Cerebellar nuclear complex (tissue), 1 donor: ENCODE data around the gene TLCD4.
A peak's percentile ranks its signal among the peaks of the same experiment; 100 is the strongest.

Experiments used
- DNase-seq, 2 experiments: peaks; one replicate each; lab custom pipeline; 2025; lab: John Stamatoyannopoulos, UW

Gene TLCD4

DNA sequence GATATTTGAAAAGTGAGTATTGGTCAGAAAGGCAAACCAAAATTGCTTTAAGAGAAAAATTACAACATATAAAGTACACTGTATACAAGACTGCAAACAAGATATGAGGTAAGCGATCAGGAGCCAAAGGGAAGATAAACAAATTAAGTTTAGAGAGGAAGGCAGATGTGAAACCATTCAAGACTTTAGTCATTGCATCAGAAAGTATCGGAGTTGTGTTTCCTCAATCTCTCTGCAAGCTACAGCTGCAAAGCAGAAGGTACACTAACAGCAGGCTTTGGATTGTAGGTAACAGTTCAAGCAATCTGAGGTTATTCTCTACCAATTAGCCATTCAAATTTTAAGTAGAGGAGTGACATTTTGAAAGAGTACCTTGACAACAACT is 21.3 kb upstream of the TLCD4 start:
- no peak for DNase-seq

GRCh38 chr1:95096218-95096841 is 20.8 kb upstream of the TLCD4 start:
- no peak for DNase-seq

- no peak for DNase-seq
Observed at GRCh38 chr1:95097426-95097825, 19.7 kb upstream of the TLCD4 start.

DNA sequence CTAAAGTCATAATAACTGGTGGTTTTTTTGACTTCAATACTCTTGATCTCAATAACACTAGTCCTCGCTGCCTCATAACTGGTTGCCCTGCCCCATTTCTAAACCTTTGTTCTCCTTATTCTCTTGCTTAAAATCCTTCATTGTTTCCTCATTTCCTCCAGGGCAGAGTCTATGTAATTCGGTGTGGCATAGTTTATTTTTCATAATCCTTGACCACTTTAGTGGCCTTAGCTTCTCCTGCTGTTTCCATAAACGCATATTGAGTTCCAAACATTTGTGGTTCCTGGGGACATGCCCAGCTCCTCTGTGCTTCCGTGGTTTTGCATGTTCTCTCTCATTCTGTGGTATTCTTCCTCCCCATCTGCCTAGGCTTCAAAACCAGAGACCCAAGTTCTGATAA is 19.0 kb upstream of the TLCD4 start:
- no peak for DNase-seq

- DNase-seq: no peak
Observed at GRCh38 chr1:95108792-95109191, 8.4 kb upstream of the TLCD4 start.

GRCh38 chr1:95111014-95111413 is 6.1 kb upstream of the TLCD4 start:
- no peak for DNase-seq

GRCh38 chr1:95113684-95114083 is 3.5 kb upstream of the TLCD4 start:
- no peak for DNase-seq

GRCh38 chr1:95115708-95116137 is 1.4 kb upstream of the TLCD4 start:
- no peak for DNase-seq

DNA sequence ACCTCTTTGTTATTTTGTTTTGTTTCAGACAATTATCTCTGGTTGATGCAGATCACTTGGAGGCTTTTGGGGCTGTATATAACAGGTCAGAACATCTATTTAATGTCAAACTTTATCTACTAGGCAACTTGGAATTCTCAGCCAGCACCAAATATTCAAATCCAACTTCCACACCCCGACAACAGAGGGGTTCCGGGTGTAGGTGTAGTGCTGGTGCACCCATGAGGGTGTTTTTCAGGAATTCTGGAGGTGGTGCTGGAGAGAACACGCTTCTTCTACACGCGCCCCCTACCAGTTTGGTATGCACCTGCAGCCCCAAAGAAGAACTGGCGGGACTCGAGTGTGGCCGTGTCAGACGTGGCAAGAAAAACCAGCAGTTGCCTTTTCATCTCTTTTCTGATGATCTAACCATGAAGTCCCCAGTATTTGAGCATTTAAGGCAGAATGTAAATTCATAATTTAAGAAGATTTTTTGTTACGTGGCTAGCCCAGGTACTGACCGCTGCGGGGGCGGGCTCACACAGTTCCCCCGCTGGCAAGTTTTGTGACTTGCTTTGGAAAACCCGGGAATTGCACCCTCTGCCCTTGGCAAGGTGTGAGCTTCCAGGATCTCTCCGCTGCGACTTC is 462 bp upstream of the TLCD4 start:
- DNase-seq: peak in 1 of 2 experiments; percentile 70

GRCh38 chr1:95118067-95118499 is 928 bp downstream of the TLCD4 start:
- no peak for DNase-seq

DNA sequence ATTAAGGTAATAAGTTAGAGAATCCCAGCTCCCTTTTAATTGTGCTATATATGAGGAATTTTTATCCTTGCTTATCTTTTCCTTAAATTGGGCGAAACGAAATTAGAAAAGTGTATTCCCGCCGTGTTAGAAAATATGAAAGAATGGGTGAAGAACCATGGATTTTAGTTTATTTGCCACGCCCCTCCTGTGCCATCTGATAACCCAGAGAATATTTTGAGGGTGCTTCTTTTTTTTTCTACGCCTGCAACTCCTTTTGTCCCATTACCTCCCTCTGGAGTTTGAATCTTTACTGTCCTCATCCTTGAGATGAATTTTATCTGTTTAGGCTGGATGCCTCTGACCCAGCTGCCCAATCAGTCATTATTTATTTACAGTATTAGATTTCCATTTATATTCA is 1.6 kb downstream of the TLCD4 start:
- DNase-seq: no peak

DNA sequence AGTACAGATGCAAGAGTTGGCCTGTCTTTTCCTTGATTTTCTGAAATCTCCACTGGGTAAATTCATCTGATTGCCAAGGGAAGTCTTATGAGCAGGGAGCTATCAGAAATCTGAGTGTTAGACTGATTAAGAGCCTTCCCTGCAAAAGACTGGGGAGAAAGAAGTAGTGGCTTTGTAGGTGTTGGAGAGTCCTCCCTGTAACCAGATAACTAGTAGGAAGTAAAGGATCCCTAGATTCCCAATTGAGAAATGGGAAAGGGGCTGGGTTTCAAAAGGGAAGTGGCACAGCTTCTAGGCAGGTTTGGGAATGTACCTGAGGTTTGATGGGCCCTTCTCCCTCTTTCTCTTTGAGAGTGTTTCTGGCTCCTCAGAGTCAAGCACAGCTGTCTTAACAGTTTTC is 2.1 kb downstream of the TLCD4 start:
- no peak for DNase-seq

DNA sequence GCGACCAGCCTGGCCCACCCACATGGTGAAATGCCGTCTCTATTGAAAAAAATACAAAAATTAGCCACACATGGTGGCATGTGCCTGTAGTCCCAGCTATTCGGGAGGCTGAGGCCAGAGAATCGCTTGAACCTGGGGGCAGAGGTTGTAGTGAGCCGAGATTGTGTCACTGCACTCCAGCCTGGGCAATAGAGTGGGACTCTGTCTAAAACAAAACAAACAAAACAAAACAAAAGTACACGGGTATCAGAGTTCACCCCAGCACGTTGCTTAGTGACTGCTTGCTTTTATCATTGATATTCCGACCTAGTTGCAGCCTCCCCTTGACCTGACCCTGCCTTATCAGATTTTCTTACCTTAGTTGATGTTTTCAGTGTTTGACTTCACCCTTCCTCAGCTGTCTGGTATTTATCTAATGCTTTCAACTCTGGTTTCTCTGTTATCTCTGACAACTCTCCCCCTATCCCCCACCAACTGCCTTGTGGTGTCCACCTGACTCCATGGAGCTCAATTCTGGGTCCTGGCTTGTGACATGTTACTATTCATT is 5.1 kb downstream of the TLCD4 start:
- DNase-seq: no peak

DNA sequence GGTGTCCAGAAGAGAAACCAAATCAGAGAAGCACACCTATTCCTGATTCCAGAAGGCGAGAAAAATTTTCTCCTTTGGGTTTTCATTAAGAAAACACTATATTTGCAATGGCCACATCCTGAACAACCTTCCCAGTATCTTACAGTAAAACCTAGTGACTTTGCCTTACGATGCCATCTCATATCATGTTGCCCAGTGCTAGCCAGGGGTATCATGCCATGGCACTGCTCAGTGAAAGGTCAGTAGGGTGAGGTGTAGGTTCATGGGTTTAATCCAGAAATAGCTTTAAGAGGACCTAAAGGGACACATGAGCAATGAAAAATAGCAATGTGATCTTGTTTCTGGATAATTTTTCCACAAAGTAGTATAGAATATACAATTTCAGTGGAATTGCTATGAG is 7.2 kb downstream of the TLCD4 start:
- DNase-seq: no peak

GRCh38 chr1:95126366-95126765 is 9.2 kb downstream of the TLCD4 start:
- no peak for DNase-seq

GRCh38 chr1:95126846-95127245 is 9.7 kb downstream of the TLCD4 start:
- DNase-seq: no peak

- peak in 1 of 2 experiments; percentile 71 for DNase-seq
Observed at GRCh38 chr1:95127380-95127779, 10.2 kb downstream of the TLCD4 start.

- DNase-seq: no peak
Observed at GRCh38 chr1:95132762-95133161, 15.6 kb downstream of the TLCD4 start.

GRCh38 chr1:95133687-95134086 is 16.5 kb downstream of the TLCD4 start:
- no peak for DNase-seq

GRCh38 chr1:95138223-95138622 is 21.1 kb downstream of the TLCD4 start:
- DNase-seq: no peak

DNA sequence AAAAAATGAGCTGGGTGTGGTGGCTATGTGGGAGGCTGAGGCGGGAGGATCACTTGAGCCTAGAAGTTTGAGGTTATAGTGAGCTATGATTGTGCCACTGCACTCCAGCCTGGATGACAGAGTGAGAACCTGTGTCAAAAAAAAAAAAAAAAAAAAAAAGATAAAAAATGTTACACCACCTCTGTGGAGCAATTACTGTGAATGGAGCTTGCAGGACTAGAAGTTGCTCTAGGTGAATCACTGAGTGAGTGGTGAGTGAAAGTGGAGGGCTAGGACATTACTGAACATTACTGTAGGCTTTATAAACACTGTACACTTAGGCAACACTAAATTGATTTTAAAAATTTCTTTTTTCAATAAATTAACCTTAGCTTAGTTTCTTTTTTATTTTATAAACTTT is 21.9 kb downstream of the TLCD4 start:
- no peak for DNase-seq

DNA sequence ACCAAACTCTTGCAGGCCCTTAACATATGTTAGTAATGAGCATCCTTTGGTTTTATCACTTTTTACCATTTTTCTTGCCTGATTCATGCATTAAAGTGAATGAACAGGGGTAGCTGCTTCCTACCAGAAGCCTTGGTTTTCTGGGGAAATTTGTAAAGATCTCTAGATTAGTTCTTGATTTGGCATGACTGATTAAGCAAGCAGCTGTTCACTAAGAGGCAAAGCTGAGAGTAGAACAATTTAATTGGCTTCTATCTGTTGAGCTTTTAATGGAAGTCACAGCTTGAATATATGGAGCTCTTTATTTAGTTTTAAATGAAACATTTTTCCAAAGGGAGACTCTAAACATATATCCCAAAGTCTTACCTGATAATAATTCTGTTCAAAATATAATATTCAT is 23.6 kb downstream of the TLCD4 start:
- DNase-seq: no peak

DNA sequence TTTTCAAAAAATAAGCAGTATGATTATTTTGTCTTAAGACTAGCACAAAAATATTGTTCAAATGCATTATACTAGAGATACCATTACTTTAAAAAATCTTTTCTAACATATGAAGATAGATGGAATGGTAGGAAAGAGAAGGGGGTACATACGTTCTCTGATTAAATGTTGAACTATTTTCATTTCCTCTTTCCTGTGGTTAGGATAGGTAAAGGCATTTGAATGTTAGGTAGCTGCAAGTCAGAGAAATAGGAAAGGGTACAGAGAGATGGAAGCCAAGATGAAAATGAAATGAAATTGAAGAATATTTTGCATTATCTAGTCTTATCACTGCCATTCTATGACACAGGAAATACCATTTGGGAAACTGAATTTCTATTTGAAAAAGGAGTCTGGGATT is 28.3 kb downstream of the TLCD4 start:
- DNase-seq: no peak

DNA sequence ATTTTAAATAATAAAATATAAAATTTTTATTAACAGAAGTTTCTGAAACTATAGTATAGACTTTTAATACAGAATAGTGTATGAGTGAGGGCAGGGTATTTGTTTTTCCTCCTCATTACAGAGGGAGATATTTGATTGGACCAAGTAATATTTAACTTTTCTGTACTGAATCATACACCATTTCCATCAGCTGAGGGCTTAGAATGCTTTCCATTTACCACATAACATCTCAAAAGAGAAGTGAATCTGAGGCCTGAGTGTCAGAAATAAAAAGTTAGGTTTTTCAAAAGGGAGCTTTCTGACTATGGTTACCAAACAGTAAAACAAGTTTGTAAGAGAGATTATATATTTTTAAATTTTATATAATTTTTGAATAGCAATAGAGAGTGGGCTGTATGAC is 29.5 kb downstream of the TLCD4 start:
- DNase-seq: no peak
